GM21526 (cell line): ENCODE data around the gene FBXO42.
"Not testable (repeated sequence)": the region's sequence is repeated elsewhere in the genome, so short reads cannot be mapped to it uniquely, and the experiment has no call there.

Experiments
- ATAC-seq: cut with Tn5 transposase; IDR thresholded peaks from one replicate; pipeline ENCODE4 v1.9.1; 2021; ENCODE audit warnings: moderate library complexity; ENCODE audit not compliant: unreplicated experiment, low FRiP score

The FBXO42 gene

DNA sequence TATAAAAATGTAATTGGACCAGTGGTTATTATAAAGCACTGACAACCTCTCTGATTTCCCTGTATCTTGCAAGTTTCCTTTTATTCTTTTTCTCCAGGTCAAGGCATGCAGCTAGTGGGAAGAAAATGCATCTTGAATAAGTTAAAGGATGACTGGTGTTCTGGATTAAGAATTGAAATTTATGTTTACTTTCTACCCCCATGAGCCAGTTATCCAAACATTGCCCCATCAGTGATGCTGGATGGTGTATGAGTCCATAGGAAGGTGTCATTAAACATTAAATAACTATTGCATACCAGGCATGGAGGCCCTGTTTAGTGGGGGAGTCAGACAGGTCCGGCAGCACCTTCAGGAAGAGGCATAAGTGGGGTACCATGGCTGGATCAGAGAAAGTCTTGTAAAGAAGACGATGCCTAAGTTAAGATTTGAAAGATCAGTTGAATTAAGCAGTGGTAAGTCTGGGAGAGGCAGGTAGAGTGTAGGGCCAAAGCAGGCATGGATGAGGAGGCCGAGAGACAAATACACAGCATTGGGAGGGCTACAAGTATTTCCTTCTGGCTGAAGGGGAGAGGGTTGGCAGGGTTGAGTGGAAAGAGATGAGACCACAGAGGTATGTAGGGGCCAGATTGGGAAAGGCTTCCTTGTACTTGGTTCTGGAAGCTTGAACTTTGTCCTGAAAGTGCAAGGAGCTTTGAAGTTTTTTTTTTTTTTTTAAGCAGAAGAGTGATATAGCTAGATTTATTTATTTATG lies 20.4 kb upstream of the FBXO42 start:
- no peak for ATAC-seq

DNA sequence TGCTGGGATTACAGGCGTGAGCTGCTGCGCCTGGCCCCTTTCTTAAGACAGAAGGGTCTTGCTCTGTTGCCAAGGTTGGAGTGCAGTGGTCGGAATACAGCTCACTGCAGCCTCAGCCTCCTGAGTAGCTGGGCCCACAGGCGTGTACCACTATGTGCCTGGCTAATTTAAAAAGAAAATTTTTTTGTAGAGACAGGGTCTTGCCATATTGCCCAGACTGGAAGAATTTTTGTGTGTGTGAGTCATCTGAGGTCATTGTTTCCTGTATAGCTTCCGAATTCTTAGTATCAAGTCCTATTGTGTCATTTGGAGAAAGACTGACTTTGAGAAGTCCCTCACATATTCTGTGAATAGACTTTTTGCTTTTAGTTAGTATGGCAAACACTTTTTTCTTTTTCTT lies 19.4 kb upstream of the FBXO42 start:
- no peak for ATAC-seq

DNA sequence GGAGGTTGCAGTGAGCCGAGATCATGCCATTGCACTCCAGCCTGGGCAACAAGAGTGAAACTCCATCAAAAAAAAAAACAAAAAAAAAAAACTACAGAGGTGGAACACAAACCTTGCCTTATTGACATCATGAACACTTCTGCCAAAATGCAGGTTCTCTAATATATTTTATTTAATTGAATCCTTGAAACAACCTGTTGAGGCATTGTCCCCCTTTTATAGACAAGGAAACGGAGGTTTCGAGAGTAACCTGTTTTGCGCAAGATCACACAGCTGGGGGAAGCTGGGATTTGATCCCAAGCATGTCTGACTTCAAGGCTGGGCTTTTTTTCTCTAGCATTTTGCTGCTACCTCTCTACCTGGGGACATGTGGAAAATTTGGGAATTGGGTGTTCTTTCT lies 17.5 kb upstream of the FBXO42 start:
- ATAC-seq: no peak

DNA sequence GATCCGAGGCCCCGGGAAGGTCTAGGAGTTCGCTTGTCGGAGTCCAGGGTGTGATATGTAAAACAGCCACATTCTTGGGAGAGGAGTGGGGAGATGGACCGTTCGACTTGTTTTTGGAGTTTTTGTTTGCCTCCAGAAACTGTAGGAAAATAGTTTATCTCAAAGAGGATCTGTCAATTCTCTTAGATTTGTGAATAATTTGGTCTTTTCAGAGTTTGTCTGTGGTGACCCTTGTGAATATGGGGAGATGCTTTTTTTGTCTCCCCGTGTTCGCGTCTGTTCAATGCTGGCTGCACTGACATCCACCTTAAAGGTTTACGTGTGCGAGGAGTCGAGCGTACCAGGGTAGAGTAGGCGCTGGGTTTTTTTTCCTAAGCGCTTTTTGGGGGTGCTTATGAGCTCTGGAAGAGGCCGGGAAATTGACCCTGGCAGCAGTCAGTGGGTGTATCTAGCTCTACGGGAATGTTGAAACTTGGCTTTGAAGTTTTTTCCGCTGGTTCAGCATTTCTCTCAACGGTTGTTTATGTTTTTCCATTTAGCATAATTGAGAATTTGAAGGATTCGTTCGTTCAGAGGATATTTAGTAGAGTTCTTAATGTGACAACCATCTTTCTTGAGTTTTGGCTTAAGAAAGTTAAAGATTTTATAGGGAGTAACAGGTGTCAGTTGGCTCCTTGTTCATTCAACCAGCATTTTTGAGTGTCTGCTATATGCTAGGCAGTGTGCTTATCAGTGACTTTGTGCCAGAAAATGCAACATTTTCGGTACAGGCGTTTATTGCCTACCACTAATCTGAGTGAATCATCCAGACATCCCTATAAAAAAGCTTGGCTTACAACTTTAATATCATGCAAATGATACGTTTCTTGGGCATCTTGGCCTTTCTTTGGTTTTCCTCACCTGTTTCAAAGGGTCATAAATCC lies 15.9 kb upstream of the FBXO42 start:
- no peak for ATAC-seq

DNA sequence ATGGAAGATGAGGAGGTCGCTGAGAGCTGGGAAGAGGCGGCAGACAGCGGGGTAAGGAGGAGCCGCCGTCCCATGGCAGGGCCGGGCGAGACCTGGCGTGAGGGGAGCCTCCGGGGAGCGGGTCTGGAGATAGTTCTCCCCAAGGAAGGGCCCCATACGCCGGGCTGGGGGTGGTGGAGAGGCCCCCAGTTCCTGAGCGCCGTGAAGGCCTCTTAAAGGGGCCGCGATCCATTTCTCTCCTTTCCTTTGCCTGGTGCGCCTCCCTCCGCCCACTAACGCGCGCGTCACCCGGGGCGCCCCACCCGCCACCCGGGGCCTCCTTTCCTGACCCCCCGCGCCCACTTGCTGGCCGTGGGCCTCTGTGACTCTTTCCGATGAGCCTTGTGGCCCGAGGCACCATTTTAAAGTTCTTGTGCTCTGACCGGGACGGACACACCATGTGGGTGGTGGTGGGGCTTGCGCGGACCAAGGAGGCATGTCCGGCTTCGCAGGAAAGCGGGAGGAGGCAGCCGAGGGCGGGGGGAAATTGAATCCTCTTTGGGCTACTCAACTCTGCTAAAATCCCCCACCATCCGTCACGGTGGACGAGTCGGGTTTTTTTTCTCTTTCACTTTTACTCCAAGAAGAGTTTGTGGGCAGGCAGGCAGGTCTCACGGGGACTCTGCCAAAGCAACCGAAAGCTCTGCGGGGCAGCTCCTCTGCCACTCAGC lies 15.1 kb upstream of the FBXO42 start:
- peak; percentile 55 for ATAC-seq

DNA sequence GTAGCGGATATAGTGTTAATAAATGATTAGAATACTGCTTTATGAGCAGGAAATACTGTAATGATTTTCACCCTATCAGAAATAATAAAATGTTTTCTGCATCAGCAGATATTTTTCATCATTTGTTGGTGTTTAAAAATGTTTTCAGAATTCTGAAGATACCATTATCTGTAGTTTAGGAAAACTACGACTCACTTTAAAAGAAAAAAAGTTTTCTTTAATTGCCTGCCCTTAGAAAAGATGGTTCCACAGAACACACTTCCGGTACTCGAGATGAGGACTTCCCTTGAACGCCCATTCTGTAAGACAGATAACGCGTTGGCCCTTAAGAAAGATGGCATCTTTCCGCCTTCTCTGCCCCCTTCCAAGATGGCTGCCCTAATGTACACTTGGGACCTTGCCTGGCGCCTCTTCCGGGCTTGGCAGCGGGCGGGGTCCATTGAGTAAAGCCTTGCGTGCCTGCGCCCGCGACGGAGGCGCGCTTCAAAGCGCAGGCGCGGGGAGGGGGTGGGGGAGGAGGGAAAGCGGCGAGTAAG lies 14.5 kb upstream of the FBXO42 start, which contains the start of gene SZRD1:
Gene SZRD1, plus strand, starts transcription at position 521 of the 536 bp plus-strand sequence. CDS start 16 bp downstream, outside the sequence.
- peak; percentile 71 for ATAC-seq

DNA sequence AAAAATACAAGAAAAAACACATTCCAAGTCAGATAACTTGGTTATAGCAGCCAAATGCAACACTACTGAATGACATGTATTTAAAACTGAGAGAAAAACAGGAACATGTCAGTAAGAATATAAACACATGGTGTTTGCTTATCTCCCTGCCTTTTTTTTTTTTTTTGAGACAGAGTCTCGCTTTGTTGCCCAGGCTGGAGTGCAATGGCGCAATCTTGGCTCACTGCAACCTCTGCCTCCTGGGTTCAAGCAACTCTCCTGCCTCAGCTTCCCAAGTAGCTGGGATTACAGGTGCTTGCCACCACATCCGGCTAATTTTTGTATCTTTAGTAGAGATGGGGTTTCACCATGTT lies 12.8 kb upstream of the FBXO42 start:
- ATAC-seq: not testable (repeated sequence)

DNA sequence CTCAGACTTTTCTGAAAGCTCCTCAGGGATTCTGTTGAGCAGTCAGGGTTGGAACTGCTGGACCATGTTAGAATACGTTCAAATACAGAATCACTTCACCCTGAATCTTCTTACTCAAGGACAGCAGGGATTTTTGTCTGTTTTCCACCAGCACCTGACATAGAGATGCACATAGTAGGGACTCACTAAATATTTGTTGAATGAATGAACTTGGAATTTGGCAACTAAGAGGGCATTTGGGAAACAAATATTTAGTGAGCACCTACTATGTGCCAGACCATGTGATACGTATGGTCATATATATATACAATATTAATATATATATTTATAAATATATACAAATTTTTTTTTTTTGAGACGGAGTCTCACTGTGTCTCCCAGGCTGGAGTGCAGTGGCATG lies 4.6 kb upstream of the FBXO42 start:
- ATAC-seq: no peak

DNA sequence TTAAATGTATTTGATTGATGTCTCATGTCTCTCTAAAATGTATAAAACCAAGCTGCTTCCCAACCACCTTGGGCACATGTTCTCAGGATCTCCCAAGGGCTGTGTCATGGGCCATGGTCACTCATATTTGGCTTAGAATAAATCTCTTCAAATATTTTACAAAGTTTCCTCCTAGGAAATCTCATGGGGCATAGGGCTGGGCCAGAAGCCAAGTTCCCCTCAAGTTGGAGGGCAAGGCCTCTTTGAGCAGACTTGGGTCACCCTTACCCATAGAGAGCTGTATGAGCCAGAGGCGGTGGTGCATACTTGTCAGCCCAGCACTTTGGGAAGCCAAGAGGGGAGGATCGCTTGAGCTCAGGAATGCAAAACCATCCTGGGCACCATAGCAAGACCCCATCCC lies 2.3 kb upstream of the FBXO42 start:
- ATAC-seq: no peak

DNA sequence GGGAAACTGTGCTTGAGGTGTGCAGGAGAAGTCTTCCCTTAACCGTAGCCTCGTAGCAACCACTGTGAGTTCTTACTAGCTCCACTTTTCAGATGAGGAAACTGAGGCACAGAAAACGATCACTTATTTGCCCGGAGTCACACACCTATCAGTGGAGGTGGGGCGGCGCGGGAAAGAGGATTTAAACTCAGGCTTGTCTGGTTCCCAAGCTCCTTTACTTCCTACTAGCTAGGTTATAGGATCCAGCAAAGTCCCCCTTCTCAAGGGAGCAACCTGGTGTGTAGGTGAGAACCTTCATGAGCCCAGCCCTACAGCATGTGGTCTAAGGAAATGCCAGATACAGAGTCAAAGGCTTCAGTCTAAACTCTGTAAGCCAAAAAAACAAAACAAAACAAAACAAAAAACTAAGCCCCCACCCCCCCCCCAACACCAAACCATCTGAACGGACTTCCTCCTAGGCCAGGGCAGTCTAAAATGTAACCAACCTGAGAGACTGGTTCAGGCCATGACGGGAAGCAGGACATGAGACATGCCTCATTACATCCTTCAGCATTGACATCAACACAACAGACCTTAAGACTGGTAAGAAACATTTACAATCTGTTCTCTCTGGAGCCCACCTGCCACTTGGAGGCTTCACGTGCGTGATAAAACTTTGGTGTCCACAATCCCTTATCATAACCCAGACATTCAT lies 709 bp upstream of the FBXO42 start:
- peak; percentile 3 for ATAC-seq

DNA sequence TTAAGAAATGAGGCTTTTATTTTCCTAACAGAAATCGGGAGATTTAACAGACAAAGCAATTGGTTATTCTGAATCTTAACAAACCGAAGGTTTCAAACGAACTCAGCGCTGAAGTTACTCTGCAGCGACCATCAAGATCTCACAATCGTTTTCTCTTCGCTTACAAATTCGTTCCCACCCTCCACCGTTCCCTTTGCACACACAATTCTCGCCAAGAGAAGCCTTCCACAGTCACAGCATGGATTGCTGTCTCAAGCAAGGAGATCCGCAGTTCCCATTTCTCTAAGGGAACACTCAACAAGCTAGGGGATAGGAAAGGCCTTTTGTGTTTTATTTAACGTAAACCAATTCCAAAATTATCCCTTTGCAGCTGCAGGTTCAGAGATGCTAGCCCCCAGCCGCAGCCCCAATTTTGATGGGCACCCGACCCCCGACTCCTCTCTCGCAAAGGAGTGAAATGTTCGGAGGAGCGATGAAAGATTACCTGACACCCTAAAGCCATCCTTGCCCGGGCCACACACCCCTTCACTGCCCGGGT lies 755 bp downstream of the FBXO42 start:
- no peak for ATAC-seq

DNA sequence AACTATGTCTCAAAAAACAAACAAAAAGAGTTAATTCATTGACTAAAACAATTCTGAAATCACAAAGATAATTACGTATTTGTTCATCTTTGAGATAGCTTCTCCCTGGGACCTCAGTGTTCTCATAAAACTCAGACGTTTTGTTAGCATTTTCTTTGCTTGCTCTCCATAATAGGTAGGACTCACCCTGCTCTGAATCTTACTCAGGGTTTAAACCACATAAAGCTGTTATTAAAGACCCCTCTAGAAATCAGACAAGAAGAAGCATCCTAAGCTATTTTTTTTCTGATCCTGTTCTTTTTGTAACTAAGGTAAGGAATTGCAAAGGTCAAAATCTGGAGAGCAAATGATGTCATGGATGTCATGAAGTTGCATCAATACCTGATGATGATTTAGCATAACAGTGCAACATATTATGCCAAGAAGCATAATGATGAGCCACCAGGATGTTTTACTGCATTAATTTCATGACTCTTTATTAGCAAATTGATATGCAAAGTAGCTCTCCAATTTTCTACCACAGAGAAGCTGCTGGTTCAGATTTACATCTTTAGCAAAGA lies 2.4 kb downstream of the FBXO42 start:
- no peak for ATAC-seq

DNA sequence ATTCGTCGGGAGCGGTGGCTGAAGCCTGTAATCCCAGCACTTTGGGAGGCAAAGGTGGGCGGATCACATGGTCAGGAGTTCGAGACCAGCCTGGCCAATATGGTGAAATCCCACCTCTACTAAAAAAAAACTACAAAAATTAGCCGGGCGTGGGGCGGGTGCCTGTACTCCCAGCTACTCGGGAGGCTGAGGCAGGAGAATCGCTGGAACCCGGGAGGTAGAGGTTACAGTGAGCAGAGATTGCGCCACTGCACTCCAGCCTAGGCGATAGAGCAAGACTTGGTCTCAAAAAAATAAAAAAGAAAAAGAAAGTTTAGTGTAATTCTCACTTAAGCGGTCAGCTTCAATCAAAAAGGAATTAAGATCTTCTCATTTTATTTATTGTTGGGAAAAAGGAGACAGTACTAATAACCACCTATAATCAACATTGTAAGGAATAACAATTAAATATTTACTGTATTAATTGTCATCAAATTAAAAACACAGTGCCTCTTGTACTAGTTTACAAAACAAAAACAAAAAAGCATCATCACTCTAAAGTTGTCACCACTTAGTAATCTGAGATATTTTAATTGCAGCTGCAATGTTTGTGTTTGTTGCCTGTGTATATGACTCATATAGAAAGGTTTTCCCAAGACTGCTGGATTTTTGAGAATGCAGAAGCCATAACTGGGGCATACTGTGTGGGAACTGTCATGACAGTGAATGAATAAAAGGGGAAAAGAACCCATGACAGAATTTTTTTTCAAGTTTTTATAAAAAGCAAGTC lies 3.7 kb downstream of the FBXO42 start:
- ATAC-seq: no peak

DNA sequence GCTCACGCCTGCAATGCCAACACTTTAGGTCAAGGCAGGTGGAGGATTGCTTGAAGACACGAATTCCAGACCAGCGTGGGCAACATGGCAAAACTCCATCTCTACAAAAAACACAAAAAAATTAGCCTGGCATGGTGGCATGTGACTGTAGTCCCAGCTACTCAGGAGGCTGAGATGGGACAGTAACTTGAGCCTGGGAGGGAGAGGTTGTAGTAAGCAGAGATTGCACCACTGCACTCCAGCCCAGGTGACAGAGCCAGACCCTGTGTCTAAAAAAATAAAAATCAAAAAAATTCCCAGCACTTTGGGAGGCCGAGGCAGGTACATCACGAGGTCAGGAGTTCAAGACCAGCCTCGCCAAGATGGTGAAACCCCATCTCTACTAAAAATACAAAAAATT lies 9.0 kb downstream of the FBXO42 start:
- ATAC-seq: not testable (repeated sequence)

DNA sequence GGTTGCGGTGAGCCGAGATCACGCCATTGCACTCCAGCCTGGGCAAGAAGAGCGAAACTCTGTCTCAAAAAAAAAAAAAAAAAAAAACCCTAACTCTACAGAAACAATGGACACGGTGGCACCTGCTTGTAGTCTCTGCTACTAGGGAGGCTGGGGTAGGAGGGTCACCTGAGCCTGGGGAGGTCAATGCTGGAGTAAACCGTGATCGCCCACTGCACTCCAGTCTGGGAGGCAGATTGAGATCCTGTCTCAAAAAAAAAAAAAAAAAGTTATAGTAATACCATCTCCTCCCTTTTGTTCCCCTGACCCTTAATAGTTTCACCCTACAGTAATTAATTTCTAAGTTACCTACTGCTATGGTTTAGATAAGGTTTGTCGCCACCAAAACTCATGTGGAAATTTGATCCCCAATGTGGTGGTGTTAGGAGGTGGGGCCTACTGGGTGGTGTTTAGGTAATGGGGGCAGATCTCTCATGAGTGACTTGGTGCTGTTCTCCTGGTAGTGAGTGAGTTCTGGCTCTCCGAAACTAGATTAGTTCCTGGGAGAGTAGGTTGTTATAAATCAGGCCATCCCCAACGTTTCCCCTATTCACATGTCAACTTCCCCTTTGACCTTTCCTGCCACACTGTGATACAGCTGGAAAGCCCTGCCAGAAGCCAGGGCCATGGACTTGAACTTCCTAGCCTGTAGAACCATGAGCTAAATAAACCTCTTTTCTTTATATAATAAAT lies 9.8 kb downstream of the FBXO42 start:
- no peak for ATAC-seq

DNA sequence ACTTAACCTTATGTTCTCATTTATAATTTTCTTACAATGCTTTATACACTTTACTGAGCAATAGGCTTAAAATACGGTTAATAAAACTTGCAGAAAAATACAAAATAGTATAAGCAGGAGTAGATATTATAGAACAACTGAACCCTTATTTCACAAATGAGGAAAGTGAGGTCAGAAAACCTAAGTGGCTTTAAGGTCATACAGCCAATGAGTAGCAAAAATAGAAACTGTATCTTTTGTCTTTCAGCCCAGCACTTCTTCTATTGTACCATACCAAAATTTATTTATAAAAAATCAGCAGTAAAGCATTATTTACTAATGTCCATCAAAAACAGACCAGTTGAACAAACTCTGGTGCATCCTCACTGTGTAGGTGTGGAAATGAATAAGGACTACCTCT lies 11.6 kb downstream of the FBXO42 start:
- ATAC-seq: no peak

DNA sequence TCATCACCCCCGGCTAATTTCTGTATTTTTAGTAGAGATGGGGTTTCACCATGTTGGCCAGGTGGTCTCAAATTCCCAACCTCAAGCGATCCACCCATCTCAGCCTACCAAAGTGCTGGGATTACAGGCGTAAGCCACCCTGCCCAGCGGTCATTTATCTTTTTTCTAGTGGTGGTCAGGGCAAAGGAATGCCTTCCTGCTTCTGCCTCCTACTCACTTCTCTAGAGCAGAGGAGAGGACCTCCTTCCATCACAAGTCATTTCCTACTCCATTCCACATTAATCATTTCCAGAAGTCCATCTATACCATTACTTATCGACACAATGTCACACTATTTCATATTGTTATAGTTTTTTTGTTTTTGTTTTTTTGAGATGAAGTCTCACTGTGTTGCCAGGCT lies 13.3 kb downstream of the FBXO42 start:
- no peak for ATAC-seq

DNA sequence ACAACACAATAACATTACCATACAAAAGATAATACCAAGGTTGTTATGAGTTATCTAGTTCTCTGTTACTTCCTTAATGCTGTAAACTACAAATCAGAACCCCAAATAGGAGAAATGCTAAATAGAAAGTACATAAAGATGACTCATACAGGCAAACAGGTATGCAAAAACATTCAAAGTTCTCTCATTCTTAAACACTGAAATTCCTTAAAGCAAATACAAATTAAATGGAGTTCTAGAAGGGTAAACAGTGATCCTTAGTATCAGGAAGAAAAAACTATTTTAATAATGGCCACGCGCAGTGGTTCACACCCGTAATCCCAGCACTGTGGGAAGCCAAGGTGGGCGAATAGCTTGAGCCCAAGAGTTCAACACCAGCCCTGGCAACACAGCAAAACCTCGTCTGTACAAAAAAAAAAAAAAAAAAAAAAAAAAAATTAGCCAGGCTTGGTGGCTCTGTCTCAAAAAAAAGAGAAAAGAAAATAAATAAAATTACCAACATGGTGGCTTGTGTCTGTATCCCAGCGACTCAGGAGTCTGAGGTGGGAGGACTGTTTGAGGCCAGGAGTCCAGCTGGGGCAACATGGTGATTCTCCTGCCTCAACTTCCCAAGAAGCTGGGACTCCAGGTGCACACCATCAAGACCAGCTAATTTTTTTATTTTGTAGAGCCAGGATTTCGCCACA lies 17.5 kb downstream of the FBXO42 start:
- no peak for ATAC-seq
